GM18867 (cell line): Measurements from ENCODE around the gene ARL13B.

Experiments
- ATAC-seq: cut with Tn5 transposase; IDR thresholded peaks from one replicate; pipeline ENCODE4 v1.9.1; 2021; ENCODE audit warnings: mild to moderate bottlenecking, moderate library complexity; ENCODE audit not compliant: unreplicated experiment

ARL13B gene

DNA sequence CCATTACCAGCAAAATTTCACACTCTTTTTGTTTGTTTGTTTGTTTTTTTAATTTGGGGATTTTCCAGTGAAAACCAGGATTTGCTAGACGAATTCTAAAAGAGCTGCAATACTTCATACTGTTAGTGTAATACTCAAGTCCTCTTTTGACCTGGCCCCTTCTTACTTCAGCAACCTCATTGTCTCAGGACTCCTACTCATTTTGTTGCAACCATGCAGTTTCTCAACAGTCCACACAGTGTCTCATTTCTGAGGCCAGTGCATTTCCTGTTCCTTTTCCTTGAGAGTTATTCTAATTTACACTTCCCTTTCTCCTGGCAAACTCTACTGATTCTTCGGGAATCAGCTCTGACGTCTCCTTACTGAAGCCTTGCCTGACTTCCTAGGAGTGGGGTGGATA lies 118.5 kb downstream of the ARL13B start:
- ATAC-seq, result no peak

DNA sequence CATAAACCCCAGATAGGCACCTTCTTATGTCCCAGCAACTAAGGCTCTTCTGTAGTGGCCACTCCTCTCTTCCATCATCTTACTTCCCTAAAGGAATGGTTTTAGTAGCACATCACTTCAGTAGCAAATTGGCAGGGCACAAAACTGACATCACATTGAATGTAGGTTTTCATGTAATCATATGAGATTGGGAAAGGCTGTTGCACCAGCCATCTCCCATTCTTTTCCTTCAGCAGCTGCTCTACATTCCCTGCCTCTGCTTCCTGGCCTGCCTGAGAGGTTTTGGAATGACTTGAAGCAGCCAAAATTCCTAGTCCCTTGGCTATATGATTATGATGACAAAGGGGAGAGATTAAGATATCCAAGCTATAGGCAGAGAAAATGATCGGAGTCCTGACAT lies 119.4 kb downstream of the ARL13B start:
- no peak for ATAC-seq

DNA sequence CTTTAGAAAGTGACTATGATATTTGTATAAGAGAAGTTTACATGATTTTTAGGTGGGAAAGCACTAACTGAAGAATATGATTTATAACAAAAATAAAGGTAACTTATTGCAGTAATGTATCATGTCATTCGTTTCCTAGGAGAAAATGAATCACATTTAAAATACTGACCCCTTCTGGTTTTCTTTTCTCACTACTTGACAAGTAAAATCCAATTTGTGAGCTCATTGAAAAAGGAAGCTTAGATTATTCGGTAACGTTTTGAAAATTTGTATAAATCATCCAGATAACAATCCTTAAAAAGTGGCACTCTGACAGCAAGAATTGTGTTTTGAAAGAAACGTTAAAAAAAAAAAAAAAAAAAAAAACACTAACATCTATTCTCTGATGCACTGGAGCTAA lies 121.9 kb downstream of the ARL13B start:
- no peak for ATAC-seq
